Body of pancreas (tissue), 4 donors: ENCODE measurements around the gene UBR2.
"Not testable (repeated sequence)": the region's sequence is repeated elsewhere in the genome, so short reads cannot be mapped to it uniquely, and the experiment has no call there.

Experiments used
- POLR2A ChIP-seq, 3 donors: fragments of 450-650 bp; IDR thresholded peaks; one replicate each; pipeline ENCODE4 v1.6.1; 2016; ENCODE audit warnings: antibody characterized with exemption in 3 of 3, mild to moderate bottlenecking in 2 of 3
- TF ChIP-seq, protein P1 (sequence below), 7 experiments: fragments of 450-650 bp in 4 of 7; fragments of 200-600 bp in 3 of 7; sonication (generic) in 3 of 7; IDR thresholded peaks; one replicate each; pipeline ENCODE4 v1.5.1; 2016 to 2019; ENCODE audit warnings: antibody characterized with exemption in 7 of 7

DNA sequence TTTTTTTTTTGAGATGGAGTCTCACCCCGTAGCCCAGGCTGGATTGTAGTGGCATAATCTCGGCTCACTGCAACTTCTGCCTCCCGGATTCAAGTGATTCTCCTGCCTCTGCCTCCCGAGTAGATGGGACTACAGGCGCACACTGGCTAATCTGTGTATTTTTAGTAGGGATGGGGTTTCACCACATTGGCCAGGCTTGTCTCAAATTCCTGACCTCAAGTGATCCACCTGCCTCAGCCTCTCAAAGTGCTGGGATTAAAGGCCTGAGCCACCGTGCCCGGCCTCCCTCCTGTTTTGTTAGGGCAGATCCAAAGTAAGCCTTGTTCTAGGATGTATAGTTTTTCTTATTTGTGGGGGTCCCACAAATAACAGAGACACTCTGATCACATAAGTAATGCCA lies 12.7 kb downstream of the UBR2 start:
- TF ChIP-seq POLR2A (IDR thresholded peaks at IDR 0.05), result not testable (repeated sequence)
- TF ChIP-seq, protein P1, sequence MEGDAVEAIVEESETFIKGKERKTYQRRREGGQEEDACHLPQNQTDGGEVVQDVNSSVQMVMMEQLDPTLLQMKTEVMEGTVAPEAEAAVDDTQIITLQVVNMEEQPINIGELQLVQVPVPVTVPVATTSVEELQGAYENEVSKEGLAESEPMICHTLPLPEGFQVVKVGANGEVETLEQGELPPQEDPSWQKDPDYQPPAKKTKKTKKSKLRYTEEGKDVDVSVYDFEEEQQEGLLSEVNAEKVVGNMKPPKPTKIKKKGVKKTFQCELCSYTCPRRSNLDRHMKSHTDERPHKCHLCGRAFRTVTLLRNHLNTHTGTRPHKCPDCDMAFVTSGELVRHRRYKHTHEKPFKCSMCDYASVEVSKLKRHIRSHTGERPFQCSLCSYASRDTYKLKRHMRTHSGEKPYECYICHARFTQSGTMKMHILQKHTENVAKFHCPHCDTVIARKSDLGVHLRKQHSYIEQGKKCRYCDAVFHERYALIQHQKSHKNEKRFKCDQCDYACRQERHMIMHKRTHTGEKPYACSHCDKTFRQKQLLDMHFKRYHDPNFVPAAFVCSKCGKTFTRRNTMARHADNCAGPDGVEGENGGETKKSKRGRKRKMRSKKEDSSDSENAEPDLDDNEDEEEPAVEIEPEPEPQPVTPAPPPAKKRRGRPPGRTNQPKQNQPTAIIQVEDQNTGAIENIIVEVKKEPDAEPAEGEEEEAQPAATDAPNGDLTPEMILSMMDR (IDR thresholded peaks at IDR 0.05), result not testable (repeated sequence)
